ENCODE results near the gene DNM1. TPM values are rescaled to one million over a fixed set of nuclear protein-coding genes. Genes with fewer than 3 reads are reported as not detected.

Gene DNM1
- total RNA-seq, 1 donor from 2014 or later: 276 TPM

DNA sequence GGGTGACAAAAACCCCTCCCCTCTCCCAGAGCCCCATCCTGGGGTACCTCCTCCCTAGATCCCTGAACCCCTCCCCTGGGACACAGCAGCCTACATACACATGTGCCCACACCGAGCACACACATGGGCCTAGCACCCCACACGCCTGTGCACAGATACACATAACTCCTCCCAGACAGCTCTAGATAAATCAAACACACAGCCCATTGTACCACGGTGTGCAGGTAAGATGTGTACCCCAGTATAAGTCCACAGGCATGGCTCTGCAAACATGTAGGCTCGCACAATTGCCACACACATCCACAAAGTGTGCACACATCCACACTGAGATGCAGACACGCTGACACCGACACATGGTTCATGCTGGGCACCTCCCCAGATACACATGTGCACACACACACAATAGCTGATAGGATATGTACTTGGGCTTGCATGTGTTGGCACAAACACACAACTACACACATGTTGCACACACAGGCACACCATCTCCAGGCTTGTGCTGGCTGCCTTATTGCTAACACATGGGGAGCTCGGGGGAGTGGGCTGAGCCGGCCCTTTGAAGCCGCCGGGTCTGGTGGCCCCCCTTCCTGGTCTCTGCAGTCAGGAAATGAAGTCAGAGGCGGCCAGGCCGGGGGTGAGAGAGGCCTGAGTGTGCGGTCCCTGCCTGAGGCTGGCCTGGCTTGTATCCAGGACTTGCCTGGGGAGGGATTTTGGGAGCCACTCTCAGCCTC, 42.4 kb downstream of the DNM1 start:
- Mint-ChIP-seq H3K9me3 (ENCODE audit: unreplicated experiment) (peaks cover 8% of the 10 kb centered on the region), H3K4me3 (ENCODE audit: unreplicated experiment) (no peak overlapping the region), H3K27ac (ENCODE audit: unreplicated experiment) (peak overlapping the region; percentile 38), H3K36me3 (ENCODE audit: unreplicated experiment) (no peaks in the 10 kb centered on the region), H3K27me3 (ENCODE audit: unreplicated experiment) (peaks cover 13% of the 10 kb centered on the region), H3K4me1 (ENCODE audit: low read depth, unreplicated experiment) (peaks cover 20% of the 10 kb centered on the region)
- TF ChIP-seq, protein P1, sequence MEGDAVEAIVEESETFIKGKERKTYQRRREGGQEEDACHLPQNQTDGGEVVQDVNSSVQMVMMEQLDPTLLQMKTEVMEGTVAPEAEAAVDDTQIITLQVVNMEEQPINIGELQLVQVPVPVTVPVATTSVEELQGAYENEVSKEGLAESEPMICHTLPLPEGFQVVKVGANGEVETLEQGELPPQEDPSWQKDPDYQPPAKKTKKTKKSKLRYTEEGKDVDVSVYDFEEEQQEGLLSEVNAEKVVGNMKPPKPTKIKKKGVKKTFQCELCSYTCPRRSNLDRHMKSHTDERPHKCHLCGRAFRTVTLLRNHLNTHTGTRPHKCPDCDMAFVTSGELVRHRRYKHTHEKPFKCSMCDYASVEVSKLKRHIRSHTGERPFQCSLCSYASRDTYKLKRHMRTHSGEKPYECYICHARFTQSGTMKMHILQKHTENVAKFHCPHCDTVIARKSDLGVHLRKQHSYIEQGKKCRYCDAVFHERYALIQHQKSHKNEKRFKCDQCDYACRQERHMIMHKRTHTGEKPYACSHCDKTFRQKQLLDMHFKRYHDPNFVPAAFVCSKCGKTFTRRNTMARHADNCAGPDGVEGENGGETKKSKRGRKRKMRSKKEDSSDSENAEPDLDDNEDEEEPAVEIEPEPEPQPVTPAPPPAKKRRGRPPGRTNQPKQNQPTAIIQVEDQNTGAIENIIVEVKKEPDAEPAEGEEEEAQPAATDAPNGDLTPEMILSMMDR (IDR thresholded peaks at IDR 0.05; ENCODE audit: partially characterized antibody, unreplicated experiment): no peak
- no peak for DNase-seq

DNA sequence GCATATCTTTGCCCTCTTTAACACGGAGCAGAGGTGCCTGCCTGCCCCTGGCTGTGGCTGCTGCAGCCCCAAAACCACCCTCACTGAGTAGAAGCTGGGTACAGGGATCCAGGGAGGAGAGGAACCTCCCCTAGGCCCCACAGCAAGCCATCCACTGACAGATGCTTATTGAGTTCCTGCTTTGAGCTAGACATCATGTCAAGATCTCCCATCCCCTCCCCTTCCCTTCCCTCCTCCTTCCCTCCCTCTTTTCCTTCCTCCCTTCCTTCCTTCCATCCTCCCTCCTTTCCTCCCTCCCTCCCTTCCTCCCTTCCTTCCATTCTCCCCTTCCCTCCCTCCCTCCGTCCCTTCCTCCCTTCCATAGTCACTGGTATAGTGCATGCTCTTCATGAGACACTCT, 43.3 kb downstream of the DNM1 start:
- Mint-ChIP-seq H3K4me1 (ENCODE audit: low read depth, unreplicated experiment) (peaks cover 20% of the 10 kb centered on the region), H3K27me3 (ENCODE audit: unreplicated experiment) (peaks cover 16% of the 10 kb centered on the region), H3K36me3 (ENCODE audit: unreplicated experiment) (no peaks in the 10 kb centered on the region), H3K27ac (ENCODE audit: unreplicated experiment) (no peak overlapping the region), H3K4me3 (ENCODE audit: unreplicated experiment) (no peak overlapping the region), H3K9me3 (ENCODE audit: unreplicated experiment) (peaks cover 8% of the 10 kb centered on the region)
- no peak for DNase-seq
- TF ChIP-seq, protein P1 (IDR thresholded peaks at IDR 0.05; ENCODE audit: partially characterized antibody, unreplicated experiment): no peak

DNA sequence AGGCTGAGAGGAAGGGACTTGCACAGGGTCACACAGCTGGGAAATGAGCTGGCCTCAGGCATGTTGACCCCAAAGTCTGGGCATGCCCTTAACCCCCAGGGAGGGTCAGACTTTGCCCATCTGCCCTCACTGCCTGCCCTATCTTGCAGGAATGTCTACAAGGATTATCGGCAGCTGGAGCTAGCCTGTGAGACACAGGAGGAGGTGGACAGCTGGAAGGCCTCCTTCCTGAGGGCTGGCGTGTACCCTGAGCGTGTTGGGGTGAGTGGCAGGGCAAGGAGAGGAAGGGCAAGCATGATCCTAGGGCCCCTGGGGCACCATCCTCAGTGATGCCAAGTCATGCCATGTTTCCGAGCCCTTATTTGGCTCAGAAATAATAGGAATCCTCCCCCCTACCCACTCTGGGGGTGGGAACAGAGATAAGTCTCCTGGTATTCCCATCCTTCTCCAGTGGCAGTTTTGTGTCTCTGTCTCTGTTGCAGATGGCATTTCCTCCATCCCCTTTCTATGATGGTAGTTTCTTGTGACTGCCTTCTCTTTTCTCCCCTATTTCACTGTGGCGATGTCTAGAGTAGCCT, 44.1 kb downstream of the DNM1 start:
- TF ChIP-seq, protein P1 (IDR thresholded peaks at IDR 0.05; ENCODE audit: partially characterized antibody, unreplicated experiment): no peak
- no peak for DNase-seq
- Mint-ChIP-seq H3K36me3 (ENCODE audit: unreplicated experiment) (peaks cover 4% of the 10 kb centered on the region), H3K4me1 (ENCODE audit: low read depth, unreplicated experiment) (peaks cover 26% of the 10 kb centered on the region), H3K4me3 (ENCODE audit: unreplicated experiment) (no peak overlapping the region), H3K27ac (ENCODE audit: unreplicated experiment) (peak overlapping the region; percentile 73), H3K27me3 (ENCODE audit: unreplicated experiment) (peaks cover 18% of the 10 kb centered on the region), H3K9me3 (ENCODE audit: unreplicated experiment) (peaks cover 10% of the 10 kb centered on the region)

DNA sequence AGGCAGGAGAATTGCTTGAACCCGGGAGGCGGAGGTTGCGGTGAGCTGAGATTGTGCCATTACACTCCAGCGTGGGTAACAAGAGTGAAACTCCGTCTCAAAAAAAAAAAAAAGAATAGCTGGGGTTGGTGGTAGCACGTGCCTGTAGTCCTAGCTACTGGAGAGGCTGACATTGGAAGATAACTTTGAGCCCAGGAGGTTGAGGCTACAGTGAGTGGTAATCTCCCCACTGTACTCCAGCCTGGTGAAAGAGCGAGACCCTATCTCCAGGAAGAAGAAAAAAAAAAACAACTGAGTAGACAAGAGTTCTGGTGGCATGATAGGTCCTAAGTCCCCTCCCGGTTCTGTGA, 46.4 kb downstream of the DNM1 start:
- TF ChIP-seq, protein P1 (IDR thresholded peaks at IDR 0.05; ENCODE audit: partially characterized antibody, unreplicated experiment): no peak
- Mint-ChIP-seq H3K9me3 (ENCODE audit: unreplicated experiment) (peaks cover 9% of the 10 kb centered on the region), H3K4me1 (ENCODE audit: low read depth, unreplicated experiment) (peaks cover 23% of the 10 kb centered on the region), H3K4me3 (ENCODE audit: unreplicated experiment) (peak overlapping the region; percentile 74), H3K36me3 (ENCODE audit: unreplicated experiment) (peaks cover 6% of the 10 kb centered on the region), H3K27me3 (ENCODE audit: unreplicated experiment) (peaks cover 20% of the 10 kb centered on the region), H3K27ac (ENCODE audit: unreplicated experiment) (no peak overlapping the region)
- DNase-seq: no peak

Measured in glutamatergic neuron (in vitro differentiated cells).